HFFc6 (cell line): Measurements from ENCODE around the gene PAK1. TPM values are rescaled to one million over a fixed set of nuclear protein-coding genes. Genes with fewer than 3 reads are reported as not detected.

ENCODE experiments used
- DNase-seq: peaks from one replicate; pipeline ENCODE4 v3.0.0-alpha.2; 2018
- H3K27ac Mint-ChIP-seq: 2 replicates; pipeline ENCODE4 v1.8.0; 2020; ENCODE audit warnings: mild to moderate bottlenecking, mixed read lengths
- H3K27me3 Mint-ChIP-seq: 2 replicates; pipeline ENCODE4 v1.8.0; 2021; ENCODE audit warnings: mild to moderate bottlenecking, moderate library complexity, mixed read lengths; ENCODE audit not compliant: insufficient read depth
- H3K36me3 Mint-ChIP-seq: 2 replicates; pipeline ENCODE4 v1.8.0; 2021; ENCODE audit warnings: low read depth, mixed read lengths
- H3K4me1 Mint-ChIP-seq: 2 replicates; pipeline ENCODE4 v1.8.0; 2020; ENCODE audit warnings: low read depth, mixed read lengths
- H3K4me3 Mint-ChIP-seq: 2 replicates; pipeline ENCODE4 v1.8.0; 2020; ENCODE audit warnings: mild to moderate bottlenecking, moderate library complexity, mixed read lengths
- H3K9me3 Mint-ChIP-seq: 2 replicates; pipeline ENCODE4 v1.8.0; 2020; ENCODE audit warnings: mild to moderate bottlenecking, mixed read lengths
- CTCF ChIP-seq: fragments of 200-600 bp; sonication (generic); IDR thresholded peaks from 2 replicates; pipeline ENCODE4 v1.5.0; 2021; ENCODE audit warnings: antibody characterized with exemption, mild to moderate bottlenecking
- long read RNA-seq: library from polyadenylated mRNA; unstranded; transcript quantifications from one replicate; pipeline ENCODE4 v2.0.0, GENCODE V29; 2019
- total RNA-seq, 6 experiments: library from RNA; stranded (reverse); fragmentation: NEBNext Ultra II Directional; extraction: Animal tissue kit (Norgen Biotek cat#: 25700); gene quantifications; 2 replicates in 1 of 6; 3 replicates in 5 of 6; pipeline ENCODE4 v1.2.3, GENCODE V29; 2021

Gene PAK1
- total RNA-seq = 10 to 100 TPM; 41.7 to 52.2 (median 48.8) TPM
- long read RNA-seq, partial matches to known transcripts = 18 of 61 reads
- long read RNA-seq, other reads (novel, unspliced or antisense) = 43 of 61 reads

- DNase-seq = peak; percentile 10
Measured at GRCh38 chr11:77473801-77474683, at the start of gene PAK1. TSS of gene PAK1 (minus strand) at chr11:77474094. CDS start at chr11:77392520, 81,574 bp downstream.

GRCh38 chr11:77522215-77522614, 48.3 kb upstream of the PAK1 start:
- H3K36me3 Mint-ChIP-seq = no peaks in the 10 kb centered on the region
- H3K27me3 Mint-ChIP-seq = peaks cover 4% of the 10 kb centered on the region; the same call in 1 of the 2 replicates
- DNase-seq = peak; percentile 50
- H3K27ac Mint-ChIP-seq = no peak overlapping the region
- peaks cover 10% of the 10 kb centered on the region for H3K4me1 Mint-ChIP-seq
- H3K4me3 Mint-ChIP-seq = no peak overlapping the region
- TF ChIP-seq CTCF = no peak
- H3K9me3 Mint-ChIP-seq = no peaks in the 10 kb centered on the region

More at GRCh38 chr11:77473801-77474683, at the start of gene PAK1:
- peak within 1 kb of the TSS; percentile 76 for H3K4me3 Mint-ChIP-seq
- H3K4me1 Mint-ChIP-seq = peaks cover 6% of the 10 kb centered on the region
- peak; percentile 31; the same call in 1 of the 2 replicates for TF ChIP-seq CTCF
- no peaks in the 10 kb centered on the region for H3K9me3 Mint-ChIP-seq
- H3K27ac Mint-ChIP-seq = no peak within 1 kb of the TSS
- peaks cover 37% of the 10 kb centered on the region for H3K27me3 Mint-ChIP-seq
- H3K36me3 Mint-ChIP-seq = no peaks in the 10 kb centered on the region

- H3K27me3 Mint-ChIP-seq = peaks cover 4% of the 10 kb centered on the region; the same call in 1 of the 2 replicates
- no peak overlapping the region for H3K4me3 Mint-ChIP-seq
- no peaks in the 10 kb centered on the region for H3K9me3 Mint-ChIP-seq
- no peak overlapping the region for H3K27ac Mint-ChIP-seq
- TF ChIP-seq CTCF = no peak
- peaks cover 10% of the 10 kb centered on the region for H3K4me1 Mint-ChIP-seq
- H3K36me3 Mint-ChIP-seq = no peaks in the 10 kb centered on the region
- no peak for DNase-seq
Measured at GRCh38 chr11:77519847-77520246, 46.0 kb upstream of the PAK1 start.

GRCh38 chr11:77518471-77518870, 44.6 kb upstream of the PAK1 start:
- Mint-ChIP-seq H3K9me3 (no peaks in the 10 kb centered on the region), H3K36me3 (no peaks in the 10 kb centered on the region), H3K27ac (no peak overlapping the region), H3K27me3 (peaks cover 7% of the 10 kb centered on the region), H3K4me3 (no peak overlapping the region), H3K4me1 (peaks cover 10% of the 10 kb centered on the region)
- DNase-seq = no peak
- no peak for TF ChIP-seq CTCF

- Mint-ChIP-seq H3K27me3 (peaks cover 12% of the 10 kb centered on the region), H3K4me3 (no peak overlapping the region), H3K4me1 (peaks cover 8% of the 10 kb centered on the region), H3K9me3 (no peaks in the 10 kb centered on the region), H3K36me3 (no peaks in the 10 kb centered on the region), H3K27ac (no peak overlapping the region)
- DNase-seq = no peak
- no peak for TF ChIP-seq CTCF
Measured at GRCh38 chr11:77517753-77518152, 43.9 kb upstream of the PAK1 start.
